SK-N-SH treated with all-trans-retinoic acid at 6 μM for 48 hours (cell line): ENCODE measurements around the gene FBXO17.

Source experiments
- ATAC-seq: fragments of 200-7000 bp; cut with Tn5 transposase; 3 replicates; pipeline ENCODE4 v1.9.1; 2020; ENCODE audit warnings: mild to moderate bottlenecking, moderate library complexity
- ARNTL ChIP-seq: fragments of 450-650 bp; formaldehyde crosslinking; IDR thresholded peaks from 2 replicates; pipeline ENCODE4 v1.5.0; 2020; ENCODE audit warnings: low read depth, mild to moderate bottlenecking, moderate library complexity, borderline replicate concordance
- BACH2 ChIP-seq: fragments of 250-450 bp; sonication (Bioruptor Pico); IDR thresholded peaks from 2 replicates; pipeline ENCODE4 v1.9.0; 2021; ENCODE audit warnings: mild to moderate bottlenecking, borderline replicate concordance
- CSDC2 ChIP-seq: fragments of 250-450 bp; sonication (Bioruptor Pico); IDR thresholded peaks from 2 replicates; pipeline ENCODE4 v1.5.0; 2020; ENCODE audit warnings: mild to moderate bottlenecking, moderate library complexity
- ESRRG ChIP-seq: fragments of 250-450 bp; sonication (Bioruptor Pico); IDR thresholded peaks from 2 replicates; pipeline ENCODE4 v1.6.1; 2021; ENCODE audit warnings: mild to moderate bottlenecking
- GLIS3 ChIP-seq: fragments of 250-450 bp; sonication (Bioruptor Pico); IDR thresholded peaks from 2 replicates; pipeline ENCODE4 v1.5.0; 2020; ENCODE audit warnings: mild to moderate bottlenecking, moderate library complexity
- ISL1 ChIP-seq: fragments of 250-450 bp; sonication (Bioruptor Pico); IDR thresholded peaks from 2 replicates; pipeline ENCODE4 v2.1.2; 2022; ENCODE audit warnings: mild to moderate bottlenecking, moderate library complexity
- OSR1 ChIP-seq: fragments of 250-450 bp; sonication (Bioruptor Pico); IDR thresholded peaks from 2 replicates; pipeline ENCODE4 v1.8.0; 2022; ENCODE audit warnings: moderate library complexity, mild to moderate bottlenecking, inconsistent platforms
- PPARA ChIP-seq: fragments of 250-450 bp; sonication (Bioruptor Pico); IDR thresholded peaks from 2 replicates; pipeline ENCODE4 v1.5.0; 2020; ENCODE audit warnings: mild to moderate bottlenecking, borderline replicate concordance
- RARB ChIP-seq: fragments of 250-450 bp; sonication (Bioruptor Pico); IDR thresholded peaks from 2 replicates; pipeline ENCODE4 v1.8.0; 2021; ENCODE audit warnings: mild to moderate bottlenecking, moderate library complexity
- SNAI2 ChIP-seq: fragments of 250-450 bp; sonication (Bioruptor Pico); IDR thresholded peaks from 2 replicates; pipeline ENCODE4 v1.5.0; 2020; ENCODE audit warnings: mild to moderate bottlenecking, moderate library complexity
- TCF4 ChIP-seq: fragments of 250-450 bp; sonication (Bioruptor Pico); IDR thresholded peaks from 2 replicates; pipeline ENCODE4 v1.8.0; 2021; ENCODE audit warnings: mild to moderate bottlenecking, moderate library complexity, borderline replicate concordance
- TOX ChIP-seq: fragments of 250-450 bp; sonication (Bioruptor Pico); IDR thresholded peaks from 2 replicates; pipeline ENCODE4 v1.8.0; 2021; ENCODE audit warnings: mild to moderate bottlenecking, moderate library complexity, borderline replicate concordance
- ZC3H10 ChIP-seq: fragments of 250-450 bp; sonication (Bioruptor Pico); IDR thresholded peaks from 2 replicates; pipeline ENCODE4 v1.5.1; 2021; ENCODE audit warnings: mild to moderate bottlenecking, moderate library complexity
- ZFP3 ChIP-seq: fragments of 250-450 bp; sonication (Bioruptor Pico); IDR thresholded peaks from 2 replicates; pipeline ENCODE4 v1.5.0; 2020; ENCODE audit warnings: mild to moderate bottlenecking, moderate library complexity
- ZFP30 ChIP-seq: fragments of 450-650 bp; formaldehyde crosslinking; IDR thresholded peaks from 2 replicates; pipeline ENCODE4 v1.5.0; 2022; ENCODE audit warnings: mild to moderate bottlenecking, moderate library complexity
- ZNF565 ChIP-seq: fragments of 450-650 bp; formaldehyde crosslinking; conservative IDR thresholded peaks from 2 replicates; pipeline ENCODE4 v1.5.0; 2020; ENCODE audit warnings: low read depth, mild to moderate bottlenecking, moderate library complexity
- ZNF70 ChIP-seq: fragments of 450-650 bp; formaldehyde crosslinking; IDR thresholded peaks from 2 replicates; pipeline ENCODE4 v1.5.0; 2020; ENCODE audit warnings: mild to moderate bottlenecking, moderate library complexity
- ZNF8 ChIP-seq: fragments of 450-650 bp; formaldehyde crosslinking; IDR thresholded peaks from 2 replicates; pipeline ENCODE4 v1.5.0; 2020; ENCODE audit warnings: mild to moderate bottlenecking, moderate library complexity
- TF ChIP-seq, protein P1 (sequence below): fragments of 250-450 bp; sonication (Bioruptor Pico); IDR thresholded peaks from 2 replicates; pipeline ENCODE4 v1.8.0; 2021; ENCODE audit warnings: low read depth, mild to moderate bottlenecking, moderate library complexity, borderline replicate concordance
- TF ChIP-seq, protein P2 (sequence below): fragments of 250-450 bp; sonication (Bioruptor Pico); IDR thresholded peaks from 2 replicates; pipeline ENCODE4 v1.8.0; 2020; ENCODE audit warnings: mild to moderate bottlenecking, moderate library complexity, borderline replicate concordance
- TF ChIP-seq, protein P3 (sequence below): fragments of 250-450 bp; sonication (Bioruptor Pico); IDR thresholded peaks from 2 replicates; pipeline ENCODE4 v1.5.1; 2021; ENCODE audit warnings: mild to moderate bottlenecking, moderate library complexity
- TF ChIP-seq, protein P4 (sequence below): fragments of 250-450 bp; sonication (Bioruptor Pico); IDR thresholded peaks from 2 replicates; pipeline ENCODE4 v1.5.1; 2020; ENCODE audit warnings: low read depth, mild to moderate bottlenecking, moderate library complexity
- TF ChIP-seq, protein P5 (sequence below): fragments of 250-450 bp; sonication (Bioruptor Pico); IDR thresholded peaks from 2 replicates; pipeline ENCODE4 v1.5.0; 2020; ENCODE audit warnings: mild to moderate bottlenecking, moderate library complexity

The FBXO17 gene

DNA sequence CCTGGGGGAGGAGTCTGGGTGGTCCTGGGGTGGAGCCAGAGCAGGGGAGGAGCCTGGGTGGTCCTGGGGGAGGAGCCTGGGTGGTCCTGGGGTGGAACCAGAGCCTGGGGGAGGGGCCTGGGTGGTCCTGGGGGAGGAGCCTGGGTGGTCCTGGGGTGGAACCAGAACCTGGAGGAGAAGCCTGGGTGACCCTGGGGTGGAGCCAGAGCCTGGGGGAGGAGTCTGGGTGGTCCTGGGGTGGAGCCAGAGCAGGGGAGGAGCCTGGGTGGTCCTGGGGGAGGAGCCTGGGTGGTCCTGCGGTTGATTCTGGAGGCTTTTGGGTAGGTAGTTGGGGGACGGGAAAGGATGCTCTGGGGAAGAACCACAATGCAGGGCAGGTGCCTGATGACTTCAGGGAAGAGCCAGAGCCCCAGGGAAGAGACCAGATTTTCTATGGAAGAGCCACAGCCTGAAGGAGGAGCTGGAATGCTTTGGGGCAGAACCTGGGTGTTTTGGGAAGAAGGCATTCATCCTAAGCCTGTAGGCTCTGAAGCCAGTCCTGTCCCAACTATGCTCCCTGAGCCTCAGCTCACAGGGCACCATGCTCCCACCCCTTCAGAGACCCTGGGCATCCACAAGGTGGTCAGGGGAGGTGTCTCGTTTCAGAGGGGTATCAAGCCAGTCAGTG lies 29.8 kb downstream of the FBXO17 start:
- ATAC-seq, result no peak
- no peak for TF ChIP-seq ZNF565 (CRISPR knock-in tag)
- TF ChIP-seq ZFP30 (CRISPR knock-in tag), result no peak
- TF ChIP-seq ISL1 (CRISPR knock-in tag), result no peak
- no peak for TF ChIP-seq ESRRG (CRISPR knock-in tag)
- no peak for TF ChIP-seq ZNF70 (CRISPR knock-in tag)
- no peak for TF ChIP-seq PPARA (CRISPR knock-in tag)
- TF ChIP-seq, protein P1, sequence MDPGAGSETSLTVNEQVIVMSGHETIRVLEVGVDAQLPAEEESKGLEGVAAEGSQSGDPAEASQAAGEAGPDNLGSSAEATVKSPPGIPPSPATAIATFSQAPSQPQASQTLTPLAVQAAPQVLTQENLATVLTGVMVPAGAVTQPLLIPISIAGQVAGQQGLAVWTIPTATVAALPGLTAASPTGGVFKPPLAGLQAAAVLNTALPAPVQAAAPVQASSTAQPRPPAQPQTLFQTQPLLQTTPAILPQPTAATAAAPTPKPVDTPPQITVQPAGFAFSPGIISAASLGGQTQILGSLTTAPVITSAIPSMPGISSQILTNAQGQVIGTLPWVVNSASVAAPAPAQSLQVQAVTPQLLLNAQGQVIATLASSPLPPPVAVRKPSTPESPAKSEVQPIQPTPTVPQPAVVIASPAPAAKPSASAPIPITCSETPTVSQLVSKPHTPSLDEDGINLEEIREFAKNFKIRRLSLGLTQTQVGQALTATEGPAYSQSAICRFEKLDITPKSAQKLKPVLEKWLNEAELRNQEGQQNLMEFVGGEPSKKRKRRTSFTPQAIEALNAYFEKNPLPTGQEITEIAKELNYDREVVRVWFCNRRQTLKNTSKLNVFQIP (CRISPR knock-in tag), result no peak
- TF ChIP-seq ZNF8 (CRISPR knock-in tag), result no peak
- TF ChIP-seq, protein P2, sequence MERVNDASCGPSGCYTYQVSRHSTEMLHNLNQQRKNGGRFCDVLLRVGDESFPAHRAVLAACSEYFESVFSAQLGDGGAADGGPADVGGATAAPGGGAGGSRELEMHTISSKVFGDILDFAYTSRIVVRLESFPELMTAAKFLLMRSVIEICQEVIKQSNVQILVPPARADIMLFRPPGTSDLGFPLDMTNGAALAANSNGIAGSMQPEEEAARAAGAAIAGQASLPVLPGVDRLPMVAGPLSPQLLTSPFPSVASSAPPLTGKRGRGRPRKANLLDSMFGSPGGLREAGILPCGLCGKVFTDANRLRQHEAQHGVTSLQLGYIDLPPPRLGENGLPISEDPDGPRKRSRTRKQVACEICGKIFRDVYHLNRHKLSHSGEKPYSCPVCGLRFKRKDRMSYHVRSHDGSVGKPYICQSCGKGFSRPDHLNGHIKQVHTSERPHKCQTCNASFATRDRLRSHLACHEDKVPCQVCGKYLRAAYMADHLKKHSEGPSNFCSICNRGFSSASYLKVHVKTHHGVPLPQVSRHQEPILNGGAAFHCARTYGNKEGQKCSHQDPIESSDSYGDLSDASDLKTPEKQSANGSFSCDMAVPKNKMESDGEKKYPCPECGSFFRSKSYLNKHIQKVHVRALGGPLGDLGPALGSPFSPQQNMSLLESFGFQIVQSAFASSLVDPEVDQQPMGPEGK, result no peak
- TF ChIP-seq, protein P3, sequence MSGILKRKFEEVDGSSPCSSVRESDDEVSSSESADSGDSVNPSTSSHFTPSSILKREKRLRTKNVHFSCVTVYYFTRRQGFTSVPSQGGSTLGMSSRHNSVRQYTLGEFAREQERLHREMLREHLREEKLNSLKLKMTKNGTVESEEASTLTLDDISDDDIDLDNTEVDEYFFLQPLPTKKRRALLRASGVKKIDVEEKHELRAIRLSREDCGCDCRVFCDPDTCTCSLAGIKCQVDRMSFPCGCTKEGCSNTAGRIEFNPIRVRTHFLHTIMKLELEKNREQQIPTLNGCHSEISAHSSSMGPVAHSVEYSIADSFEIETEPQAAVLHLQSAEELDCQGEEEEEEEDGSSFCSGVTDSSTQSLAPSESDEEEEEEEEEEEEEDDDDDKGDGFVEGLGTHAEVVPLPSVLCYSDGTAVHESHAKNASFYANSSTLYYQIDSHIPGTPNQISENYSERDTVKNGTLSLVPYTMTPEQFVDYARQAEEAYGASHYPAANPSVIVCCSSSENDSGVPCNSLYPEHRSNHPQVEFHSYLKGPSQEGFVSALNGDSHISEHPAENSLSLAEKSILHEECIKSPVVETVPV (CRISPR knock-in tag), result no peak
- TF ChIP-seq ARNTL (CRISPR knock-in tag), result no peak
- no peak for TF ChIP-seq OSR1 (CRISPR knock-in tag)
- no peak for TF ChIP-seq SNAI2
- no peak for TF ChIP-seq CSDC2 (CRISPR knock-in tag)
- no peak for TF ChIP-seq TOX
- no peak for TF ChIP-seq RARB
- TF ChIP-seq GLIS3 (CRISPR knock-in tag), result no peak
- TF ChIP-seq, protein P4, sequence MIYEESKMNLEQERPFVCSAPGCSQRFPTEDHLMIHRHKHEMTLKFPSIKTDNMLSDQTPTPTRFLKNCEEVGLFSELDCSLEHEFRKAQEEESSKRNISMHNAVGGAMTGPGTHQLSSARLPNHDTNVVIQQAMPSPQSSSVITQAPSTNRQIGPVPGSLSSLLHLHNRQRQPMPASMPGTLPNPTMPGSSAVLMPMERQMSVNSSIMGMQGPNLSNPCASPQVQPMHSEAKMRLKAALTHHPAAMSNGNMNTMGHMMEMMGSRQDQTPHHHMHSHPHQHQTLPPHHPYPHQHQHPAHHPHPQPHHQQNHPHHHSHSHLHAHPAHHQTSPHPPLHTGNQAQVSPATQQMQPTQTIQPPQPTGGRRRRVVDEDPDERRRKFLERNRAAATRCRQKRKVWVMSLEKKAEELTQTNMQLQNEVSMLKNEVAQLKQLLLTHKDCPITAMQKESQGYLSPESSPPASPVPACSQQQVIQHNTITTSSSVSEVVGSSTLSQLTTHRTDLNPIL (CRISPR knock-in tag), result no peak

DNA sequence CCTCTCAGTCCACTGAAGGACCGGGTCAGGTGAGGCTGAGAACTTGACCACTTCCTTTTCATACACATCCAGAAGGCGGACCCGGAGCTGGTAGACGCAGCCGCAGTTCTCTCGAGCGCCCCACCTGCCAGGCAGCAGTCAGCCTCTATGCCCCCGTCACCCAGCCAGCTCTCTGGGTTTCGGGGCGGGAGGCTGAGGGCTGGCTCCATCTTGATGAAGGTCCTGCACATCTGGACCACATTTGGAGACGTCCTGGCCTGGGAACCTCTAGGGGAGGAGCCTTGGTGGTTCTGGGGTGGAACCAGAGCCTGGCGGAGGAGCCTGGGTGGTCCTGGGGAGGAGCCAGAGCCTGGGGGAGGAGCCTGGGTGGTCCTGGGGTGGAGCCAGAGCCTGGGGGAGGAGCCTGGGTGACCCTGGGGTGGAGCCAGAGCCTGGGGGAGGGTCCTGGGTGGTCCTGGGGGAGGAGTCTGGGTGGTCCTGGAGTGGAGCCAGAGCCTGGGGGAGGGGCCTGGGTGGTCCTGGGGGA lies 30.5 kb downstream of the FBXO17 start:
- ATAC-seq, result no peak; the same call in 2 of the 3 replicates

More for the DNA sequence above, 30.5 kb downstream of the FBXO17 start:
- TF ChIP-seq ARNTL (CRISPR knock-in tag) (no peak), PPARA (CRISPR knock-in tag) (no peak), ZFP3 (CRISPR knock-in tag) (no peak), SNAI2 (no peak), ZFP30 (CRISPR knock-in tag) (no peak), TCF4 (CRISPR knock-in tag) (no peak), OSR1 (CRISPR knock-in tag) (no peak), RARB (no peak), GLIS3 (CRISPR knock-in tag) (no peak), CSDC2 (CRISPR knock-in tag) (no peak), BACH2 (no peak), ZNF8 (CRISPR knock-in tag) (no peak), ZC3H10 (CRISPR knock-in tag) (no peak), ZNF565 (CRISPR knock-in tag) (no peak), ESRRG (CRISPR knock-in tag) (no peak), ZNF70 (CRISPR knock-in tag) (no peak)
- TF ChIP-seq, protein P5, sequence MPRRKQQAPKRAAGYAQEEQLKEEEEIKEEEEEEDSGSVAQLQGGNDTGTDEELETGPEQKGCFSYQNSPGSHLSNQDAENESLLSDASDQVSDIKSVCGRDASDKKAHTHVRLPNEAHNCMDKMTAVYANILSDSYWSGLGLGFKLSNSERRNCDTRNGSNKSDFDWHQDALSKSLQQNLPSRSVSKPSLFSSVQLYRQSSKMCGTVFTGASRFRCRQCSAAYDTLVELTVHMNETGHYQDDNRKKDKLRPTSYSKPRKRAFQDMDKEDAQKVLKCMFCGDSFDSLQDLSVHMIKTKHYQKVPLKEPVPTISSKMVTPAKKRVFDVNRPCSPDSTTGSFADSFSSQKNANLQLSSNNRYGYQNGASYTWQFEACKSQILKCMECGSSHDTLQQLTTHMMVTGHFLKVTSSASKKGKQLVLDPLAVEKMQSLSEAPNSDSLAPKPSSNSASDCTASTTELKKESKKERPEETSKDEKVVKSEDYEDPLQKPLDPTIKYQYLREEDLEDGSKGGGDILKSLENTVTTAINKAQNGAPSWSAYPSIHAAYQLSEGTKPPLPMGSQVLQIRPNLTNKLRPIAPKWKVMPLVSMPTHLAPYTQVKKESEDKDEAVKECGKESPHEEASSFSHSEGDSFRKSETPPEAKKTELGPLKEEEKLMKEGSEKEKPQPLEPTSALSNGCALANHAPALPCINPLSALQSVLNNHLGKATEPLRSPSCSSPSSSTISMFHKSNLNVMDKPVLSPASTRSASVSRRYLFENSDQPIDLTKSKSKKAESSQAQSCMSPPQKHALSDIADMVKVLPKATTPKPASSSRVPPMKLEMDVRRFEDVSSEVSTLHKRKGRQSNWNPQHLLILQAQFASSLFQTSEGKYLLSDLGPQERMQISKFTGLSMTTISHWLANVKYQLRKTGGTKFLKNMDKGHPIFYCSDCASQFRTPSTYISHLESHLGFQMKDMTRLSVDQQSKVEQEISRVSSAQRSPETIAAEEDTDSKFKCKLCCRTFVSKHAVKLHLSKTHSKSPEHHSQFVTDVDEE (CRISPR knock-in tag), result no peak
- TF ChIP-seq, protein P4 (CRISPR knock-in tag), result no peak
- TF ChIP-seq, protein P3 (CRISPR knock-in tag), result no peak
- TF ChIP-seq, protein P2, result no peak
